ENCODE results near the gene LZTS2. TPM values are rescaled to one million over a fixed set of nuclear protein-coding genes. Genes with fewer than 3 reads are reported as not detected.

LZTS2 gene
- total and polyA plus RNA-seq, 9 donors, result 9.4 to 121 (median 77.4) TPM

- Histone ChIP-seq H3K36me3 (no peaks in the 10 kb centered on the region), H3K27me3 (no peaks in the 10 kb centered on the region), H3K27ac (peak overlapping the region in 1 of 2 donors; percentile 58), H3K4me1 (ENCODE audit: insufficient read depth) (peaks cover 19% of the 10 kb centered on the region), H3K9me3 (no peaks in the 10 kb centered on the region), H3K4me3 (peak overlapping the region; percentile 94)
- TF ChIP-seq, protein P1, sequence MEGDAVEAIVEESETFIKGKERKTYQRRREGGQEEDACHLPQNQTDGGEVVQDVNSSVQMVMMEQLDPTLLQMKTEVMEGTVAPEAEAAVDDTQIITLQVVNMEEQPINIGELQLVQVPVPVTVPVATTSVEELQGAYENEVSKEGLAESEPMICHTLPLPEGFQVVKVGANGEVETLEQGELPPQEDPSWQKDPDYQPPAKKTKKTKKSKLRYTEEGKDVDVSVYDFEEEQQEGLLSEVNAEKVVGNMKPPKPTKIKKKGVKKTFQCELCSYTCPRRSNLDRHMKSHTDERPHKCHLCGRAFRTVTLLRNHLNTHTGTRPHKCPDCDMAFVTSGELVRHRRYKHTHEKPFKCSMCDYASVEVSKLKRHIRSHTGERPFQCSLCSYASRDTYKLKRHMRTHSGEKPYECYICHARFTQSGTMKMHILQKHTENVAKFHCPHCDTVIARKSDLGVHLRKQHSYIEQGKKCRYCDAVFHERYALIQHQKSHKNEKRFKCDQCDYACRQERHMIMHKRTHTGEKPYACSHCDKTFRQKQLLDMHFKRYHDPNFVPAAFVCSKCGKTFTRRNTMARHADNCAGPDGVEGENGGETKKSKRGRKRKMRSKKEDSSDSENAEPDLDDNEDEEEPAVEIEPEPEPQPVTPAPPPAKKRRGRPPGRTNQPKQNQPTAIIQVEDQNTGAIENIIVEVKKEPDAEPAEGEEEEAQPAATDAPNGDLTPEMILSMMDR (IDR thresholded peaks at IDR 0.05), result no peak
- TF ChIP-seq EP300 (IDR thresholded peaks at IDR 0.05) (no peak), POLR2A (IDR thresholded peaks at IDR 0.05) (no peak)
- intact Hi-C loops (cut with DNase I), result no loop called here
- 7 to 9% (median 8%) methylated on average over 17 of the region's 17 CpGs for WGBS, 3 donors
- no peak for DNase-seq
Measured at GRCh38 chr10:100986623-100986951, 13.0 kb upstream of the LZTS2 start.

DNA sequence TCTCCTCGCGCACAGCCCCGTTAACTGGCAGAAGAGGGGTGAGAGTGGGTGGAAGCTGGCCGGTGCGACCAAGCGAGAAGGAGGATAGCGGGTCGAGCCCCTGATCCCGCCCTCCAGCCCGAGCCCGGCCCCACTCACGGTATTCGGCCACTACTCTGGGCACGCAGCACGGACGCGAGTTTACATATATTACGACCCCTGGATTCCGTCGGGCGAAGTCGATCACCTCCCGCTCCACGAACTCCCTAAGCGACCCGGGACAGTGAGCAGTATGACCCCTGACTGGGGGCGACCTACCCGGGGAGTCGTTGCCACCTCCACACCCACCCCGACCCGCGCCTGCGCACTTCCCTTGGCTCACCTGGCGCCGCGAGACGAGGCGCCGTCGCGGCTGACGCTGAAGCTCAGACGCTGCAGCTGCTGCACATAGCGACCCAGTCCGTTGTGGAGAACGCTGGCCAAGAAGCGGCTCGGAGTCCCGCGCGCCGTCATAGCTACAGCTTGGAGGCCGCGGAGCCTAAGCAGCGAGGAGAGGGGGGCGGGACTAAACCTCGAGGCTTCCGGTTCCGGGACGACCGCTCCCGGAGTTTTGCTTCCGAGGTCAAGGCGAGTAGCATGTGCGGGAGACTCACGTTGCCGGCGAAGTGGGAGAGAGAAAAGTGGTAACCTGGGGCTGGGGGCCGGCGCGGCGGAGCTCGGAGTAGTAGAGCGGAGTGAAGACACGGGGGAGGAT lies 12.5 kb upstream of the LZTS2 start, which contains the start of the genes MRPL43 and TWNK:
TSS of gene MRPL43 (minus strand) at position 546 of the 733 bp plus-strand sequence. CDS start at position 492, 54 bp downstream.
TSS of gene TWNK (plus strand) at position 592 of the 733 bp plus-strand sequence. CDS start 668 bp downstream, outside the sequence.
- no peak for TF ChIP-seq EP300 (IDR thresholded peaks at IDR 0.05)
- TF ChIP-seq POLR2A (IDR thresholded peaks at IDR 0.05), result peak; percentile 56
- no peaks in the 10 kb centered on the region for H3K36me3 ChIP-seq
- intact Hi-C loops (cut with DNase I), result no loop called here
- peak; percentile 81 to 90 (median 84) for DNase-seq
- H3K9me3 ChIP-seq, result no peaks in the 10 kb centered on the region
- H3K4me3 ChIP-seq, result peak within 1 kb of the TSS; percentile 94
- peak within 1 kb of the TSS in 1 of 2 donors; percentile 58 for H3K27ac ChIP-seq
- H3K4me1 ChIP-seq (ENCODE audit: insufficient read depth), result peaks cover 19% of the 10 kb centered on the region
- no peaks in the 10 kb centered on the region for H3K27me3 ChIP-seq
- WGBS, 3 donors, result 0 to 1% (median 1%) methylated on average over 75 of the region's 75 CpGs

DNA sequence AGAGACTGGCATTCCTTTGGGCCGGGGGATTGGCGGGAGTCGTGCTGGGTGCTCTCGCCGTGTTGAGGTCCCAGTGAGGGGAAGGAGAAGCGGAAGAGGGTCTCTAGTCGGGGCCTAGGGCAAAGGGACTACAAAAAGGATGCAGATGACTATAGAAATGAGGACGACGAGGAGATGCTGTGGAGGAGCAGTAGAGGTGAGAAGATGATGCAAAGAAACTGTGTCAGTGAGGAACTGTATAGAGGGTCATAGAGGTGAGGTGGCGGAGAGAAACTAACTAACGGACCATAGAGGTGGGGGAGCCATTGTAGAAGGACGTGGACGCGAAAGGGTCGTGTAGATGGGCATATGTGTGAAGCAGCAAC lies 11.9 kb upstream of the LZTS2 start:
- DNase-seq, result no peak
- TF ChIP-seq, protein P1 (IDR thresholded peaks at IDR 0.05), result no peak
- TF ChIP-seq EP300 (IDR thresholded peaks at IDR 0.05), result no peak
- TF ChIP-seq POLR2A (IDR thresholded peaks at IDR 0.05), result no peak
- intact Hi-C loops (cut with DNase I), result no loop called here
- Histone ChIP-seq H3K4me1 (ENCODE audit: insufficient read depth) (peaks cover 19% of the 10 kb centered on the region), H3K27me3 (no peaks in the 10 kb centered on the region), H3K4me3 (peak overlapping the region; percentile 94), H3K36me3 (no peaks in the 10 kb centered on the region), H3K9me3 (no peaks in the 10 kb centered on the region), H3K27ac (peak overlapping the region in 1 of 2 donors; percentile 58)
- 0 to 2% (median 1%) methylated on average over 15 of the region's 15 CpGs for WGBS, 3 donors

- Histone ChIP-seq H3K36me3 (no peaks in the 10 kb centered on the region), H3K4me3 (peak overlapping the region; percentile 94), H3K4me1 (ENCODE audit: insufficient read depth) (peaks cover 19% of the 10 kb centered on the region), H3K27ac (no peak overlapping the region), H3K27me3 (no peaks in the 10 kb centered on the region), H3K9me3 (no peaks in the 10 kb centered on the region)
- WGBS, 3 donors, result 38 to 49% (median 47%) methylated on average over 10 of the region's 10 CpGs
- intact Hi-C loops (cut with DNase I), result no loop called here
- TF ChIP-seq POLR2A (IDR thresholded peaks at IDR 0.05) (no peak), EP300 (IDR thresholded peaks at IDR 0.05) (no peak)
- TF ChIP-seq, protein P1 (IDR thresholded peaks at IDR 0.05), result no peak
- DNase-seq, result peak in 1 of 5 donors; percentile 26
Measured at GRCh38 chr10:100988166-100988565, 11.4 kb upstream of the LZTS2 start.

DNA sequence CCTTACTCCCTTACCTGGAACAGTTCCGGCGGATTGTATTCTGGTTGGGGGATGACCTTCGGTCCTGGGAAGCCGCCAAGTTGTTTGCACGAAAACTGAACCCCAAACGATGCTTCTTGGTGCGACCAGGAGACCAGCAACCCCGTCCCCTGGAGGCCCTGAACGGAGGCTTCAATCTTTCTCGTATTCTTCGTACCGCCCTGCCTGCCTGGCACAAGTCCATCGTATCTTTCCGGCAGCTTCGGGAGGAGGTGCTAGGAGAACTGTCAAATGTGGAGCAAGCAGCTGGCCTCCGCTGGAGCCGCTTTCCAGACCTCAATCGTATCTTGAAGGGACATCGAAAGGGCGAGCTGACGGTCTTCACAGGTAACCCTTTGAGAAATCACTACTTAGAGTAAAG lies 10.5 kb upstream of the LZTS2 start:
- Histone ChIP-seq H3K36me3 (no peaks in the 10 kb centered on the region), H3K4me1 (ENCODE audit: insufficient read depth) (peaks cover 19% of the 10 kb centered on the region), H3K9me3 (no peaks in the 10 kb centered on the region), H3K4me3 (no peak overlapping the region), H3K27me3 (no peaks in the 10 kb centered on the region), H3K27ac (no peak overlapping the region)
- TF ChIP-seq POLR2A (IDR thresholded peaks at IDR 0.05), result no peak
- WGBS, 3 donors, result 58 to 86% (median 68%) methylated on average over 21 of the region's 21 CpGs
- DNase-seq, result no peak
- intact Hi-C loops (cut with DNase I), result no loop called here
